Cardiac fibroblast (primary cell): ENCODE measurements around the gene PARVB.

ENCODE experiments used
- DNase-seq, 2 donors: peaks; one replicate each; pipeline versions ENCODE4 v3.0.0 to v3.0.0-alpha.2; 2010; ENCODE audit warnings: low read depth in 2 of 2
- H3K4me3 ChIP-seq, 2 donors: replicated peaks in 1 of 2; 1 replicate in 1 of 2; 2 replicates in 1 of 2; pipeline ENCODE4 v1.5.1; 2011; ENCODE audit warnings: low read depth in 2 of 2, low read length in 2 of 2, mild to moderate bottlenecking in 2 of 2, moderate library complexity in 1 of 2
- CTCF ChIP-seq: IDR thresholded peaks from one replicate; pipeline ENCODE4 v1.5.1; 2011; ENCODE audit warnings: low read depth, mild to moderate bottlenecking, low read length, inconsistent platforms

PARVB gene

GRCh38 chr22:44181912-44182587, 157.9 kb downstream of the PARVB start:
- H3K4me3 ChIP-seq: no peak overlapping the region
- no peak for DNase-seq
- TF ChIP-seq CTCF: no peak

GRCh38 chr22:44182588-44183286, 158.6 kb downstream of the PARVB start:
- no peak for TF ChIP-seq CTCF
- DNase-seq: no peak
- H3K4me3 ChIP-seq: no peak overlapping the region

DNA sequence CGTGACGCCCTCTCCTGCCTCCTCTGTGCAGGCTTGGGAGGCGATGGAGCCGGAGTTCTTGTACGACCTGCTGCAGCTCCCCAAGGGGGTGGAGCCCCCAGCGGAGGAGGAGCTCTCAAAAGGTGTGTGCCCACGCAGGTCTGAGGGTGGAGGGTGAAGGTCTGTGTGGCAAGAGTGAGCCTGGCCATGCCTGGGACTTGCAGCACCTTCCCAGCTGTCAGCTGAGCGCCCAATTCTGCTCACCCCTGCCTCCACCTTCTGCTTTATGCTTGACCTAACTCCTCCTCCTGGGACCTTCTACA, 159.1 kb downstream of the PARVB start:
- no peak for TF ChIP-seq CTCF
- DNase-seq: no peak

GRCh38 chr22:44184006-44184405, 159.9 kb downstream of the PARVB start:
- no peak for TF ChIP-seq CTCF
- no peak overlapping the region for H3K4me3 ChIP-seq
- DNase-seq: no peak

More for the DNA sequence above, 159.1 kb downstream of the PARVB start:
- no peak overlapping the region for H3K4me3 ChIP-seq

DNA sequence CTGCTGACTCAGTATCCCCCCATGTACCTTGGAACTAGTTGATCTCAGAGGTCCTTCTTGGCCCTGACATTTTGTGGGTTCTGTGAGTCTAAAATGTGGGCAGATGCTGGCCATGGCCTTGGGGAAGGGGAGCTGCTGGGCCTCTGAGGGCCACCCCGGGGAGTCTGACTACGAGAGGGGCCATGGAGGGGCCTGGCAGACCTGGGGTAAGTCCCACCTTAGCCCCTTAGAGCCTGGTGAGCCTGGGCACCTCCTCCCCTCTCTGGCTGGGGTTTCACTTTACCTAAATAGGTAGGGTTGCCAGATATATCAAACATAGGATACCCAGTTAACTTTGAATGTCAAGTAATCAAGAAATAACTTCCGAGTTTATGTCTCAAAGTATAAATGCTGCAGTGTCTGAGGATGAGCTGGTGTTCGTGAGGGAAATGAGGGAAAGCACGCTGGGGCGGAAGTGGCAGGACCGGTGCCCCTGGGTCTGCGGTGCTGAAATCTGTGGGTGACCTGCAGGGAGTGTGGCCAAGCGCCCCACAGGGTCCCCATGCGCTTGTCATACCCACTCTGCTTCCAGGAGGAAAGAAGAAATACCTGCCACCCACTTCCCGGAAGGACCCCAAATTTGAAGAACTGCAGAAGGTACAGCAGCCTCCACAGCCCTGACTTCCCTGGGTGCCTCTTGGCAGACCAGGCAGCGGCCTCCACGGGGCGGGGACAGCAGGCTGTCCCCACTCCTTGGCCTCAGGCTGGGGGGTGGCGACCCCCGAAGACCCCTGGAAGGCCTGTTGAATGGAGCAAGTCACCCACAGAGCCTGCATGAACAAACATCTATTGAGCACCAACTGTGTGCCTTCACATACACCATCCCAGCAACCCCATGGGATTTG, 161.4 kb downstream of the PARVB start:
- no peak overlapping the region for H3K4me3 ChIP-seq
- no peak for TF ChIP-seq CTCF
- no peak for DNase-seq

GRCh38 chr22:44186121-44186510, 162.0 kb downstream of the PARVB start:
- no peak overlapping the region for H3K4me3 ChIP-seq
- TF ChIP-seq CTCF: no peak
- DNase-seq: no peak
